DND-41 (cell line): Measurements from ENCODE around the gene CRHR2.

Source experiments
- EZH2 ChIP-seq: IDR thresholded peaks from 3 replicates; pipeline ENCODE4 v1.6.1; 2012; ENCODE audit warnings: borderline replicate concordance, low read depth, mild to moderate bottlenecking, moderate library complexity, low read length, inconsistent platforms; ENCODE audit not compliant: severe bottlenecking
- TF ChIP-seq, protein P1 (sequence below): IDR thresholded peaks from 2 replicates; pipeline ENCODE4 v1.5.1; 2012; ENCODE audit warnings: borderline replicate concordance, low read length, moderate library complexity, mild to moderate bottlenecking; ENCODE audit not compliant: poor library complexity, severe bottlenecking; ENCODE audit errors: extremely low read depth

DNA sequence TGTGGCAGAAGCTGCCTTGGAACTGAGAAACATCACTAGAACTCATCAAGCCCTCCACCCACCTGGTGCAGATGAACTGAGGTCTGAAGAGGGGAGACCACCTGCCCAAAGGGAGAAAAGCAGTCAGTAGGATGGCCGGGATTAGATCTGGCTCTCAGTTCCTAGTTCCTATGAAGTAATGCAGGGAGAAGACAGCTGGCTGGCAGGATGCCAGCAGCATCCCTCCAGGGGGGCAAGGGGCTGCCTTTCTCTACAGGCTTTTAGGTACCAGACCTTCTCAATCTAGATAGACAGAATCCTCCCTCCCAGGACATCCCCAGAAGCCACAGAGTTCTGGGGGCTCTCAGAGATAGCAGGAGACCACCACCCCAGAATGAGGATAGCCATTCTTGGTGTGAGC lies 7.8 kb downstream of the CRHR2 start:
- TF ChIP-seq, protein P1, sequence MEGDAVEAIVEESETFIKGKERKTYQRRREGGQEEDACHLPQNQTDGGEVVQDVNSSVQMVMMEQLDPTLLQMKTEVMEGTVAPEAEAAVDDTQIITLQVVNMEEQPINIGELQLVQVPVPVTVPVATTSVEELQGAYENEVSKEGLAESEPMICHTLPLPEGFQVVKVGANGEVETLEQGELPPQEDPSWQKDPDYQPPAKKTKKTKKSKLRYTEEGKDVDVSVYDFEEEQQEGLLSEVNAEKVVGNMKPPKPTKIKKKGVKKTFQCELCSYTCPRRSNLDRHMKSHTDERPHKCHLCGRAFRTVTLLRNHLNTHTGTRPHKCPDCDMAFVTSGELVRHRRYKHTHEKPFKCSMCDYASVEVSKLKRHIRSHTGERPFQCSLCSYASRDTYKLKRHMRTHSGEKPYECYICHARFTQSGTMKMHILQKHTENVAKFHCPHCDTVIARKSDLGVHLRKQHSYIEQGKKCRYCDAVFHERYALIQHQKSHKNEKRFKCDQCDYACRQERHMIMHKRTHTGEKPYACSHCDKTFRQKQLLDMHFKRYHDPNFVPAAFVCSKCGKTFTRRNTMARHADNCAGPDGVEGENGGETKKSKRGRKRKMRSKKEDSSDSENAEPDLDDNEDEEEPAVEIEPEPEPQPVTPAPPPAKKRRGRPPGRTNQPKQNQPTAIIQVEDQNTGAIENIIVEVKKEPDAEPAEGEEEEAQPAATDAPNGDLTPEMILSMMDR, result no peak
- no peak for TF ChIP-seq EZH2
